ENCODE measurements around the gene ZNFX1. TPM values are rescaled to one million over a fixed set of nuclear protein-coding genes. Genes with fewer than 3 reads are reported as not detected.

The ZNFX1 gene
- total and polyA plus RNA-seq, 5 donors from 2014 or later, result 35.4 to 64.6 (median 54.1) TPM

DNA sequence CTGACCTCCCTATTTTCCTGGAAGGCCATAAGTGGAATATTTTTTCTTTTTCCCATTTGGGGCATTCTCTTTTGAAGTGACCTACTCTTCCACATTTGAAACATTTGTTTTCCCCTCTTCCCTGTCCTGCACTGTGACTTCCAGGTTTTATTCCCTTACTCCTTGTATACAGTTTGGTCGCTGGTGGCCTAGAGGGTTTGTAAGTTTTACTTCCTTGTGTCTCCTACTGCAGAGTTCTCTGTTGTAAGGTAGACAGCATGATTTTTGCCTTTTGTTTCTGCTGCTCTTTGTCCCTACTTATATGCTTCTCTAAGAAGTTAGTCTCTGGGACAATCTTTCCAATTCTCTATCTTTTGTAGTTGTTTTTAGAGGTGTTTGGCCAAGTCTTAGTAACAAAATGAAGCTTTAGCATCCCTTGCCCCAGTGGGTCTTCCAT lies 7.4 kb upstream of the ZNFX1 start:
- no peaks in the 10 kb centered on the region for H3K27me3 ChIP-seq (ENCODE audit: control insufficient read depth, insufficient read depth, low read length)
- Mint-ChIP-seq H3K27me3 (no peaks in the 10 kb centered on the region), H3K9me3 (peaks cover 0 to 87% (median 39%) of the 10 kb centered on the region in 7 donors), H3K36me3 (peaks cover 98% of the 10 kb centered on the region), H3K27ac (peak overlapping the region in 1 of 3 donors; percentile 49), H3K4me3 (peak overlapping the region in 2 of 4 donors; percentile 24 to 28), H3K4me1 (peaks cover 17 to 63% (median 37%) of the 10 kb centered on the region in 4 donors)
- DNase-seq, result no peak
- ATAC-seq (ENCODE audit: low read depth in 2 of 2), result no peak
- peaks cover 6% of the 10 kb centered on the region for H3K4me1 ChIP-seq (ENCODE audit: control insufficient read depth, insufficient read depth, low read length, poor library complexity, severe bottlenecking)
- H3K4me3 ChIP-seq (ENCODE audit: low read depth, low read length), result peak overlapping the region; percentile 45
- peaks cover 98% of the 10 kb centered on the region for H3K36me3 ChIP-seq (ENCODE audit: control insufficient read depth, insufficient read depth, low read length)
- no peak overlapping the region for H3K27ac ChIP-seq (ENCODE audit: insufficient read depth, low read length, poor library complexity, severe bottlenecking)
- peaks cover 73 to 85% of the 10 kb centered on the region in 2 experiments for H3K9me3 ChIP-seq (ENCODE audit: control insufficient read depth in 2 of 2, low read length in 2 of 2)

GRCh38 chr20:49284818-49285217 lies 7.0 kb upstream of the ZNFX1 start:
- H3K9me3 ChIP-seq (ENCODE audit: control insufficient read depth in 2 of 2, low read length in 2 of 2), result peaks cover 77 to 89% of the 10 kb centered on the region in 2 experiments
- H3K27ac Mint-ChIP-seq, result no peak overlapping the region
- H3K27me3 Mint-ChIP-seq, result no peaks in the 10 kb centered on the region
- H3K4me1 ChIP-seq (ENCODE audit: control insufficient read depth, insufficient read depth, low read length, poor library complexity, severe bottlenecking), result peaks cover 11% of the 10 kb centered on the region
- H3K4me3 ChIP-seq (ENCODE audit: low read depth, low read length), result no peak overlapping the region
- no peaks in the 10 kb centered on the region for H3K27me3 ChIP-seq (ENCODE audit: control insufficient read depth, insufficient read depth, low read length)
- H3K36me3 ChIP-seq (ENCODE audit: control insufficient read depth, insufficient read depth, low read length), result peaks cover 98% of the 10 kb centered on the region
- ATAC-seq (ENCODE audit: low read depth in 2 of 2) (no peak), DNase-seq (no peak)
- peaks cover 22 to 66% (median 42%) of the 10 kb centered on the region in 4 donors for H3K4me1 Mint-ChIP-seq
- peaks cover 0 to 86% (median 41%) of the 10 kb centered on the region in 7 donors for H3K9me3 Mint-ChIP-seq
- H3K27ac ChIP-seq (ENCODE audit: insufficient read depth, low read length, poor library complexity, severe bottlenecking), result no peak overlapping the region
- H3K36me3 Mint-ChIP-seq, result peaks cover 98% of the 10 kb centered on the region
- H3K4me3 Mint-ChIP-seq, result peak overlapping the region in 1 of 4 donors; percentile 24

GRCh38 chr20:49283703-49284625 lies 6.1 kb upstream of the ZNFX1 start:
- Mint-ChIP-seq H3K4me1 (peaks cover 24 to 69% (median 47%) of the 10 kb centered on the region in 4 donors), H3K9me3 (peaks cover 0 to 86% (median 41%) of the 10 kb centered on the region in 7 donors), H3K36me3 (peaks cover 93% of the 10 kb centered on the region), H3K4me3 (peak overlapping the region; percentile 5 to 72 (median 32)), H3K27me3 (peaks cover 2% of the 10 kb centered on the region), H3K27ac (peak overlapping the region in 2 of 3 donors; percentile 40 to 82)
- Histone ChIP-seq H3K4me3 (ENCODE audit: low read depth, low read length) (peak overlapping the region; percentile 42), H3K4me1 (ENCODE audit: control insufficient read depth, insufficient read depth, low read length, poor library complexity, severe bottlenecking) (peaks cover 19% of the 10 kb centered on the region), H3K9me3 (ENCODE audit: control insufficient read depth in 2 of 2, low read length in 2 of 2) (peaks cover 79 to 92% of the 10 kb centered on the region in 2 experiments), H3K36me3 (ENCODE audit: control insufficient read depth, insufficient read depth, low read length) (peaks cover 96% of the 10 kb centered on the region), H3K27ac (ENCODE audit: insufficient read depth, low read length, poor library complexity, severe bottlenecking) (peak overlapping the region; percentile 34), H3K27me3 (ENCODE audit: control insufficient read depth, insufficient read depth, low read length) (no peaks in the 10 kb centered on the region)
- DNase-seq, result no peak
- no peak for ATAC-seq (ENCODE audit: low read depth in 2 of 2)

GRCh38 chr20:49283176-49283702 lies 5.4 kb upstream of the ZNFX1 start:
- Mint-ChIP-seq H3K4me3 (peak overlapping the region; percentile 5 to 72 (median 19)), H3K4me1 (peaks cover 24 to 76% (median 52%) of the 10 kb centered on the region in 4 donors), H3K27me3 (peaks cover 9% of the 10 kb centered on the region), H3K9me3 (peaks cover 0 to 87% (median 39%) of the 10 kb centered on the region in 7 donors), H3K36me3 (peaks cover 89% of the 10 kb centered on the region), H3K27ac (peak overlapping the region; percentile 72 to 96 (median 76))
- H3K27me3 ChIP-seq (ENCODE audit: control insufficient read depth, insufficient read depth, low read length), result no peaks in the 10 kb centered on the region
- peaks cover 23% of the 10 kb centered on the region for H3K4me1 ChIP-seq (ENCODE audit: control insufficient read depth, insufficient read depth, low read length, poor library complexity, severe bottlenecking)
- peak overlapping the region; percentile 34 for H3K27ac ChIP-seq (ENCODE audit: insufficient read depth, low read length, poor library complexity, severe bottlenecking)
- H3K9me3 ChIP-seq (ENCODE audit: control insufficient read depth in 2 of 2, low read length in 2 of 2), result peaks cover 77 to 87% of the 10 kb centered on the region in 2 experiments
- ATAC-seq (ENCODE audit: low read depth in 2 of 2), result no peak
- peaks cover 89% of the 10 kb centered on the region for H3K36me3 ChIP-seq (ENCODE audit: control insufficient read depth, insufficient read depth, low read length)
- DNase-seq, result no peak
- peak overlapping the region; percentile 42 for H3K4me3 ChIP-seq (ENCODE audit: low read depth, low read length)

- peaks cover 84% of the 10 kb centered on the region for H3K36me3 ChIP-seq (ENCODE audit: control insufficient read depth, insufficient read depth, low read length)
- DNase-seq (no peak), ATAC-seq (ENCODE audit: low read depth in 2 of 2) (no peak)
- H3K27me3 ChIP-seq (ENCODE audit: control insufficient read depth, insufficient read depth, low read length), result no peaks in the 10 kb centered on the region
- Mint-ChIP-seq H3K27me3 (peaks cover 10% of the 10 kb centered on the region), H3K36me3 (peaks cover 84% of the 10 kb centered on the region), H3K4me1 (peaks cover 24 to 76% (median 52%) of the 10 kb centered on the region in 4 donors), H3K4me3 (peak overlapping the region; percentile 77 to 98 (median 91)), H3K9me3 (peaks cover 0 to 82% (median 39%) of the 10 kb centered on the region in 7 donors), H3K27ac (peak overlapping the region; percentile 48 to 96 (median 73))
- H3K4me1 ChIP-seq (ENCODE audit: control insufficient read depth, insufficient read depth, low read length, poor library complexity, severe bottlenecking), result peaks cover 23% of the 10 kb centered on the region
- H3K27ac ChIP-seq (ENCODE audit: insufficient read depth, low read length, poor library complexity, severe bottlenecking), result peak overlapping the region; percentile 34
- H3K4me3 ChIP-seq (ENCODE audit: low read depth, low read length), result peak overlapping the region; percentile 12
- H3K9me3 ChIP-seq (ENCODE audit: control insufficient read depth in 2 of 2, low read length in 2 of 2), result peaks cover 73 to 81% of the 10 kb centered on the region in 2 experiments
Observed at GRCh38 chr20:49282584-49283171, 4.8 kb upstream of the ZNFX1 start.

DNA sequence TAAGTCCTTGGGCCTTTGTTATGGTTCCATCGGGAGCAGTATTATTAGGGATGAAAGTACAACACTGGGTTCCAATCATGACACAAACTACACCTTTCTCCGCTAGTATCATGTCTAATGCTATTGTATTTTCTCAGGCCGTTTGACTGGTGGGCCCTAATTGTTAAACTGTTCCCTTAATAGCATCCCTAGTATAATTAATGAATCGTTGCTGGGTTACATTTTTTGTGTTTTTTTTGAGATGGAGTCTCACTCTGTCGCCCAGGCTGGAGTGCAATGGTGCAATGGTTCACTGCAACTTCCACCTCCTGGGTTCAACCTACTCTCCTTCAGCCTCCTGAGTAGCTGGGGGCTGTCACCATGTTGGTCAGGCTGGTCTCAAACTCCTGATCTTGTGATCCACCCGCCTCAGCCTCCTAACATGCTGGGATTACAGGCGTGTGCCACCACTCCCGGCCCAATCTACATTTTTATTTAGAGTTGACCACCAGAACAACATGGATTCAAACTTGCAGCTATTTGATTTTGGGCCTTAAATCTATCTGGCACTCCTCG lies 4.1 kb upstream of the ZNFX1 start:
- peaks cover 24 to 74% (median 52%) of the 10 kb centered on the region in 4 donors for H3K4me1 Mint-ChIP-seq
- peaks cover 10% of the 10 kb centered on the region for H3K27me3 Mint-ChIP-seq
- H3K27ac ChIP-seq (ENCODE audit: insufficient read depth, low read length, poor library complexity, severe bottlenecking), result peak overlapping the region; percentile 31
- H3K9me3 Mint-ChIP-seq, result peaks cover 0 to 75% (median 36%) of the 10 kb centered on the region in 7 donors
- H3K4me1 ChIP-seq (ENCODE audit: control insufficient read depth, insufficient read depth, low read length, poor library complexity, severe bottlenecking), result peaks cover 28% of the 10 kb centered on the region
- H3K4me3 Mint-ChIP-seq, result peak overlapping the region; percentile 77 to 98 (median 91)
- no peak for DNase-seq
- H3K27ac Mint-ChIP-seq, result peak overlapping the region in 2 of 3 donors; percentile 73 to 96
- H3K4me3 ChIP-seq (ENCODE audit: low read depth, low read length), result peak overlapping the region; percentile 93
- ATAC-seq (ENCODE audit: low read depth in 2 of 2), result no peak
- no peaks in the 10 kb centered on the region for H3K27me3 ChIP-seq (ENCODE audit: control insufficient read depth, insufficient read depth, low read length)
- peaks cover 77% of the 10 kb centered on the region for H3K36me3 Mint-ChIP-seq
- H3K9me3 ChIP-seq (ENCODE audit: control insufficient read depth in 2 of 2, low read length in 2 of 2), result peaks cover 66 to 74% of the 10 kb centered on the region in 2 experiments
- peaks cover 77% of the 10 kb centered on the region for H3K36me3 ChIP-seq (ENCODE audit: control insufficient read depth, insufficient read depth, low read length)
